GM23248 (cell line): ENCODE data around the gene ERGIC2.

Experiments used
- EZH2 ChIP-seq: fragments of 200-600 bp; sonication (generic); IDR thresholded peaks from 2 replicates; pipeline ENCODE4 v1.6.1; 2018; ENCODE audit warnings: antibody characterized with exemption, mild to moderate bottlenecking; ENCODE audit not compliant: insufficient read depth, poor library complexity, severe bottlenecking
- EZH2phosphoT487 ChIP-seq: fragments of 200-600 bp; sonication (generic); IDR thresholded peaks from 2 replicates; pipeline ENCODE4 v1.6.1; 2018; ENCODE audit warnings: antibody characterized with exemption, moderate library complexity, mild to moderate bottlenecking, low read depth; ENCODE audit not compliant: insufficient read depth

GRCh38 chr12:29429999-29430715 is 49.2 kb upstream of the ERGIC2 start:
- no peak for TF ChIP-seq EZH2phosphoT487
- TF ChIP-seq EZH2 = no peak
